Activated CD8-positive, alpha-beta memory T cell treated with anti-CD3 and anti-CD28 coated beads for 4 hours (primary cell): ENCODE results near the gene FOXP1.

Experiments used
- DNase-seq, 2 donors: peaks; one replicate each; pipeline ENCODE4 v3.0.0-alpha.2; 2020; ENCODE audit warnings: low read depth in 2 of 2

The FOXP1 gene

DNA sequence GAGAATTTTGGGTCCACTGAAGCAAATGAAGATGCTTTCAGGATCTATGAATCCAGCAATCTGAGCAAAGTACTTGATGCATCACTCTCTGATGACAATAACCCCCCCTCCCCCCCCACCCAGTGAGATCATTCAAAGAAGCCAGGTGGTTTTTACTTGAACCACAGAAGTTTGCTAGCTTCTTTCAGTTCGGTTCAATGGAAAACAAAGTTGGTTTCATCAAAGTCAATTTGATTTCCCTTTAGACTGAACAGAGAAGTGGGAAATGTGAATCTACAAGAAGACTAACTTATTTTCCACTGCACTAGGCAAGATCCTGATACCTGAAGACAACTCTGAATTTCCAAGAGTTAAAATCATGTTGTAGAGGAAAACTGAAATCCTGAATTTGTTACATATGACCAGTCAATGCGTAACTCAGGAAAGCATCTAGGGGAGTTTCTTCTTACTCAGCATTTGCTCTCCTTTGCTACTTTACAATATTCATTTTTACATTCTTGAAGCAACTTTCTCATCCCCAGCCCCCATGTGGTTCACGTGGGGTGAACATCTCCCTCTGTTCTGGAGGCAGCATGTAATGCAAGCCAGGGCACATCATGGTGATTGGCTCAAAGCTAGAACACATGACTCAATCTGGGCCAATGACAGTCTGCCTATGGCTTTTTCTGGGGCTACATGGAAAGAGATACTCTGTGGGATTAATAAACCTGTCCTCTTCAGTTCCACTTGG, 572.6 kb downstream of the FOXP1 start:
- DNase-seq: peak in 1 of 2 donors; percentile 52

DNA sequence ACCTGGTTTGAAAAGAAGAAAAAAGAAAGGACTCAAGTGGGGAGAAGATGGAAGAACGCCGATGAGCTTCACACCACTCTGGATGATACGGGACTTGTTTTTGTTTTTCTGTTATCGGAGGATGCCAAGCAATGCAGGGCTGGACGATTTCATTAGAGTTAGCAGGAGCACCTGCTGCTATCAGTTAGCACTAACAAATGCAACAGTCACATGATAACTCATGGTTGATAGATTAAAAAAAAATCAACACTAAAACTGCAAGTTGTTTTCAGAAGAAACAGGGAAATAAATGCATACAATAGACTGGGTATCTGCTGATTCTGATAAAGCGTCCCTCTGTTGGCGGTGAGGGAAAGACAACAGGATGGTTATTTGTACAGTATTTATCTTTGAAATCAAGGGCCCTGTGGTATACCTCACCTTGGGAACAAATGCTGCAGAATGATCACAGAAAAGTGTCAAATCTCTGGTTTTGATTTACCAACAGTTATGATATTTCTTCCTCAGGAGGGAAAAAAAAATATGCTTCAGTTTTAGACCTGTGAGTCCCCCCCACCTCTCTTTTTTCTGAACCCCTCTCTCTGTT, 575.1 kb downstream of the FOXP1 start:
- DNase-seq: no peak

DNA sequence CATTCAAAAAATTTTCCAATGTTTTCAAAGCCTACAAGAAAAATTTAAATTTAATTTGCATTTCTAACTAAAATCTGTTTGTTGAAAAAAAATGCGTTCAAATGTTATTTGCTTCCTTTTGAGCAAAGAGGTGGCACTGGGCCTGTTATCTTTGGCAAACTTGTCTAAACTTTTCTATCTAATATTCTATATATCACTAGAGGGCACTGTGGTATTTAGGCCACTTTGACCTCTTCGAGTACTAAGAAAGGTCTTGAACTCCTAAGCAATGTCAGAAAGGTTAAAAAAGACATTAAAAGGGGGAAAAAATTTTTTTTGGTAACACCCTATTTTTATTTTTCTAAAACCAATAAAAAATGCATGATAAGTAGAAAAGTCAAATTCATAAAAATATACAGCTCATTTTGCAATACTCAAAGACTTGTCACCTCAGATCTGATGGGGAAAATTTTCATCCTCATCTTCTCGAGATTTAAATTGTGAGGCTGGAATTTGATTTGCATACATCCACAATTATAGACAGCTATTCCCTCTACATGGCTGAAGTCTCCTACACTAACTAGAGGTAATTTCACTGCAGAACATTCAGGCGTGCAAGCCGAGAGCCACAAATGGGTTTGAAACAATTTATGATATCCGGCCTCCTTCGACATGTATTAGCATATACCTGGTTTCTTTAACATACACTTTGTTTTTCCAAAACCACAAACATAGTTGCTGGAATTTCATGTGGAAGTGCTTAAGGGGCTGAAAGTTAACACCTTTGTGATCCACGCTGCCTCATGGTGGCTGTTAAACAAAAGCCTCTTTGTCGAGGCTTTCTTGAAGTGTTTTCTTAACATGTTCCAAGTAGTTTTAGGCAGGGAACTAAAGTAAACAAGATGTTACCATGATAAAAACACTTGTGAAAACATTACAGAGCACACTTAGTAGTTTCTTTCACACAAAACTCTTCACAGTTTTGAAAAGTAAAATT, 576.4 kb downstream of the FOXP1 start:
- DNase-seq: no peak

DNA sequence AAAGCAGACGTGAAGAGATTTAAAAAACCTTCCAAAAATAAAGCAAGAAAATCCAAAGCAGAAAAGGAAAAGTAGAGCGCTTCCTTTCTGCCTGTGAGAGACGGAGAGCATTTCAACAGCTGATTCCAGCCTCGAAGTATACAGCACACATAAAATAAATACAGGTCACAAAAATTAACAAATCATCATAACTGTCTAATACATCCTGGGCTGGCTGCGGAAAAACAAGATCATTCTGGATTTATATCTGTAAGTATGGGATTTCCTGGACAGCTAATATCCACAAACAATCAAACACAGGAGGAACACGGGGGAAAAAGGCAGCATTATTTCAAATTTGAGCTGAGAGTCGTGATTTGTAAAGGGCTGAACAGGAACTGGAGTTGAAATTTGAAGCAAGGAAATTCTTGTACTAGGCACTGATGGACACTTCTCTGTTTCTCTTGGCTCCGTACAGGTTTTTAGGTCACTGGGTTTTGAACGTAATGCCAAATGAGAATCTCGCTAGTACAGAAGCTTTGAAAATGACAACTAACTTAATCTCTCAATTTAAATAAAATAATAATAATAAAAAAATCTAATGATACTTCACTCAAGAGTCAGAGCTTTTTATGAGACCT, 577.7 kb downstream of the FOXP1 start:
- no peak for DNase-seq

DNA sequence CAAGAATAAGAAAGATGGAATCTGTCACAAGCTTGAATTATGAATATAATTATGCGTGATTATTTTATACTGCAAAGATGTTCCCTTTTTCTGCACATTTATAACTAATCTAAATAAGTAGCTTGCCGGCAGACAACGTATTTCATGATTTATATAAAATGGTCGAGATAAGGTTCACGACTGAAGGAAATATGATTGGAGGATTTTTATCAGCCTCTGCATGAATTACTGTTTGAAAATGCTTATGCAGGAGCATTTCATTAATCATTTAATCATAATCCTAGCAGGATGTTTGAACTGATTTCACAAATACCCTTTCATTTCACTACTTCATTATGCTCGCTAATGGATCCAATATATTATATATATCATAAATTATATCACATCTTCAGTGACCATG, 580.0 kb downstream of the FOXP1 start:
- DNase-seq: no peak

DNA sequence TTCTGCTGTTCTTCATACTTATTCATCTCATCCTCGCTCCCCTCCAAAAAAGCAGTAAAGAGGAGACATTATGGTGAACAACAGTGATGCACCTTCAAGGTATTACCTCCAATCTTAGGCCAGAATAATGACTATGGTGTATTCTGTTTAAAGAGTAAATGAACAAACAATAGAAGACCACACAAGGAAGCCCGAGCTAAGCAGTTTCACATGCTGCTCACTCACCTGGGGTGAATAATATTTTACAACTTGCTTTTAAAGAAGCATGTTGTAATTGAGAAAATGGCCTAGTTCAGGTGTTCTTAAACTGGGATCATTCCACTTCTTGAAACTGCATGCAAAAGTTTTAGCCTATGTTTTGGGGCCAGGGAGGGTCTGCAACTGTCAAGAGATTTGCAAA, 581.2 kb downstream of the FOXP1 start:
- DNase-seq: no peak

DNA sequence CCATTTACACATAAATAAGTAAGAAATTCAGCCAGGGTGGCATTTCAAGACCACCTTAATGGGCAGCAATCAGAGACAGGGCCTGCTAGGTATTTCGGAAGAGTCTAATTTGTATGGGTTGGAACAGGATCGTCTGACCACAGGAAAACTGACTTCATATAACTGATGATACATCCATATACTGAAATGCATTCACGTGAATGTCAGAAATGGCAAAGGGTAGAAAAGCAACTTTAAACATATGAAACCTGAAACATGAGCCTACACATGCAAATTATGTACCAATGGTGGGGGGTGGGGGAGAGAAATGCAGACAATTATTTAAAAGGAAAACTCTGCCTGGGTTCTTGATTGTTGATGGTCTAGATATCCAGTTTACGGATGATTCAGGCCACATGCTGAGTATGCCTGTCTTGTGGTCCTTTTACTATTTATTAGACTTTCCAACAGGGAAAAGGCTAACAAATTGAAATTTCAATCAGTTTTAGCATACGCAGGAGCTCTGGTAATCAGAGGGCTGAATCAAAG, 582.2 kb downstream of the FOXP1 start:
- no peak for DNase-seq

DNA sequence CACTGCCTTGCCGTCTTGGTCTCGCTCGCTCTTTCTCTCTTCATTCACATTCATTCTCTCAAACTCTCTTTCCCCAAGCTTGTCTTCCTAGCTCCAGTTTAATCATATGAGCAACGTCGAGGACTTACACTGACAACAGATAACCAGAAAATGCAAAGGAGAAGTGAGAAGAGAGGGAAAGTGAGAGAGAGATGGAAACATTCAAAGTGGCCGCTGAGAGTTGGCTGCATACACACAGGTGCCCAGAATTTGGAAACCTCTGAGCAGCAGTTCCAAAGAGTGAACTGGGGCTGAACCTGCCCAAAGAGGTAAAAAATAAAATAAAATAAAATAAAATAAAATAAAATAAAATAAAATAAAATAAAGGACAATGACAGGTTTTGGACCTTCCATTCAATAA, 583.0 kb downstream of the FOXP1 start:
- DNase-seq: no peak

DNA sequence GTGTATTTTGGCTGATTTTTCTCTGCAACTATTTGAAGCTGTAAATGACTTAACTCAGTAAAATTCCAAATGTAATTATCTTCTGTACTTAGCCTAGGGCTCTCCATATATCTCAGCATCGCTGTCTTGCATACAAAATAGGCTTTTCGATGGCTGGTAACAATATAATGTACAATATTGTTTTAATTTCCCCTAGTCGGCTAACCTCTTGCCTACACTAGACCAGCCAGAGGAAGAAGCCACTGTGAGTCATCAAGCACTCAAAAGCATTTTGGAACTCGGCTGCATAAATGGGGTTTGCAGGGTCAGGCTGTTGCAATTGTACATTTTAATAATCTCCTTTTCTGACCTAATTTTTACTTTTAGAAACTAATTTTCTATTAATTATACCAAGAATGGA, 583.8 kb downstream of the FOXP1 start:
- no peak for DNase-seq

DNA sequence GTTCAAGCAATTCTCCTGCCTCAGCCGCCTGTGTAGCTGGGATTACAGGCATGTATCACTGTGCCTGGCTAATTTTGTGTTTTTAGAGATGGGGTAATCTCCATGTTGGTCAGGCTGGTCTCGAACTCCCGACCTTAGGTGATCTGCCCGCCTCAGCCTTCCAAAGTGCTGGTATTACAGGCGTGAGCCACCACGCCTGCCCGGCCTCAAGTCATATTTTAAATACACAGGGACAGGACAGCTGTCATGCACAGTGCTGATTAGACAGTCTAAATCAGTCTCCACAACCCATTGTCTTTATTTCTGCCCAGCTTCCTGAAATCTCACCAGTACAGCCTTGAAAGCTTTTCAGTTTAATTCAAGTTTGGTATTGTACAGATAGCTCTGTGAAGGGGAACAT, 587.4 kb downstream of the FOXP1 start:
- DNase-seq: no peak

DNA sequence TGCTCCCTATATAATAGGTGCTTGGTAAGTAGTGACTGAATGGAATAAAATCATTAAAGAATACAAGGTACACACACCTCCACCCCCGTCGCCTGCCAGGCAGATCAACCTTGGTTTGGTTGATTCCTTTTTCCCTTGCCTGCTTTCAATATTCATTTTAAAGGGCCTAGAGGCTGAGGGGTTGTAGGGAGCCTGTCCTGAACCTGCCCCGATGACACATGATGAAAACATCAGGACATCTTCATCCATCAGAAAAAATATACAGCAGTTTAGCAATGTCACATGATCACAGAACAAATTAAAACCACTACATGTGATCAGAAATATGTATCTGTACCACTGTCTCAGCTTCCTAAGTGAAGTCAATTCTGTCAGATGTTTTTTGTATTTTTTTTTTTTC, 588.9 kb downstream of the FOXP1 start:
- DNase-seq: no peak

DNA sequence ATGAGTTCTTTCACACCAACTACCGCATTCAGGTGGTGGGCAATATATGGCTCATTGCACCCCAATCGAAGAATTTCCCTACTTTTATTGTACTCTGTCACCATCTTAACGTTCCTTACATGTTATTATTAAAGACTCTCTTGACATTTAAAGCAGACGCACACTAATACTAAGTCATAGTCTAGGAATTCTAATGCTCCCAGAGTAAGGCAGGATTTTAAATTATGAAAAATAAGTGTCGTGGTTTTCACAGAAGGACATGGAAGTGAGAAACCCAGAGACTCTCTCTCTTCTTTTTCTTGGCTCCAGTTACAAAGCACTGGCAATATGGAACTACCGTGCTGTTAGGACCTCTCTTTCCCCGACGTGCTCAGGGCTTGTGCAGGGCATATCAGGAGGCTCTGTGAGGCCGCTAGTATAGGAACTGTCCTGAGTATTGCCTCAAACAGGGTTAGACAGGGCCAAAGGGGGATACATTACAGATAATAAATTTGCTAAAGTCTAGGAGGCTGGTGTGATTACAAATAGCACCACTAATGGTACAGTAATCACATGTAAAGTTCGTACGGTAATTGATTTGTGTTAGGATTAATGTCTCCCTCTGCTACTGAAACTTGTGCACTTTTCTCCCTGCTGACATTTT, 590.8 kb downstream of the FOXP1 start:
- DNase-seq: no peak

DNA sequence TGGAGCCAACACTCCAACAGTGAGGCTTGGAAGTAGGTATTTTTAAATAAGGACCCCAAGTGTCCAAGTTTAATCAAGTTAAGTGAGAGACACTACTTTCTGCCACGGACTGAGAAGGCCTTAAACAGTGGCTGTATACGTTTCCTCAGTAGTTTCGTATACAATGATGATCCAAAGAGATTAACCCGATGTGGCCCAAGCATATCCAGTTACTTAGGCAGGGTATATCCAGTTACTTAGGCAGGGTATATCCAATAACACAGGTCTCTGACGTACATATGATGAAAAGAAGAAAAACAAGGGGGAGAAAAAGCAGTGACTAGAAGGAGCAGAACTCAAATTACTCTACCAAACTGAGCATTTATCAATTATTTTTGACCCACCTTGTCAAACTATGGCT, 591.4 kb downstream of the FOXP1 start:
- no peak for DNase-seq

DNA sequence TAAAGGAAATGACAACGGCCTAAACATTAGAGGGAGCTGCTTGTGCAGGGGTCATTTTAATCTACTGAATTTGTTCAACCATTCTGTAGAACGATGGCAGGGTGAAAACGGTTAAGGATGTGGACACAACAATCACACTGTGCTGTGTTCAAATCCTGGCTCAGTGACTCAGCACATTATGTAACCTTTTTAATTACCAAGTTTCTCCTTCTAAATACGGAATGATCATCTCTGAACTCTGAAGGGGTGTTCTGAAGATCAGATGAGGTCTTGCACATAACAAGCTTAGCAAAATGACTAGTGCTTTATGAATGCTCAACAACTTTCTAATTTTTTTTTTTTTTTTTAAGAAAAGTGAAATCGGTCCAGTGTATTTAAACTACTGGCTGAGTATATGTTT, 592.8 kb downstream of the FOXP1 start:
- no peak for DNase-seq

DNA sequence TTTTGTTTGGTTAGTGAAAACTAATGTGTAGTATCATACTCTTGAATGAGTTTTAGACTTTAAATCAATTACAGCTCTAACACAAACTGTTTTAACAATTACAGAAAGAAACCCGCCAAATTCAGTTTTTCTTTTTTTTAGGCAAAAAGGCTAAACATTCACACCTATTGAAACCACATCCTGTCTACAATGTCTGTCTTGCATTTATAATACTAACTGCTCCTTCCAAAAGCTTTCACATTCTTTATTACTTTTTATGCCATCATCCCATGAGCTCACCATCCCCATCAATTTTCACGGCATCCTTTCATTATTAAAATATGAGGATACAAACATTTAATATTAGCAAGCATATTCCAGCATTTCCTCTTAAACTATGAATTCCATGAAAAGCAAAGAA, 593.3 kb downstream of the FOXP1 start:
- DNase-seq: no peak

DNA sequence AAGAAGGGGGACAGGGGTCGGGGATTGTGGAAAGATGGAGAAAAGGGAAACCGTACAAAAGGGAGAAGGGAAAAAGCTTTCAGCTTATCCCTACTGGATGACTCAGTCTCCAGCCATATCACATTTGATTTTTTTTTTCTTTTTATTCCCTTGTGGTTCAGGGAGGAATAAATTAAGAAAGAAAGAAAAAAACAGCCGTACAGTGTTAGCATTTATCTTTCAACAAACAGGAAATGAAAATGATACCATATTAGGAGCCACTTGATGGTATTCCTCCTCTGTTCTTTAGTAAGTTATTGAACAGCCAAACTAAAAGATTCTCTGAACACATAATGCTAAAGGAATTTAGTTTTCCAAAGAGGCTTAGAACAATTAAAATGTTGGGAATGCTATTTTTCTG, 594.4 kb downstream of the FOXP1 start:
- no peak for DNase-seq

DNA sequence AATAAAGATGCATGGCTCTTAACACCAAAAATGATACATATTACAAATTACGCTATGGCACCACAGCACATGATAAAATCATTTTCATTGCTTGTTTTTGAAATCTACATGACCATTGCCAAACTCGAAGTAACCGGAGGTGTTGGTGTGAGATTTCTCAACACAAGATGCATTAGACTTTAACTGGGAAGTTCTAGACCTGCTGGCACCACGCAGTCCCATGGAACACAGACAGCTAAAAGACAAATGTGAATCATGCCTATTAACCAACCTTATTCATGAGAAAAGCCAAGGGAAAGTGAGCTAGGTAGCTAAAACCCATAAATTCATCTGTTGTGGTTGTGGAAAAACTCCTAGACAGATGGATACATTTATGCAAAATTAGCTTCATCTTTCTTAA, 595.4 kb downstream of the FOXP1 start:
- no peak for DNase-seq

DNA sequence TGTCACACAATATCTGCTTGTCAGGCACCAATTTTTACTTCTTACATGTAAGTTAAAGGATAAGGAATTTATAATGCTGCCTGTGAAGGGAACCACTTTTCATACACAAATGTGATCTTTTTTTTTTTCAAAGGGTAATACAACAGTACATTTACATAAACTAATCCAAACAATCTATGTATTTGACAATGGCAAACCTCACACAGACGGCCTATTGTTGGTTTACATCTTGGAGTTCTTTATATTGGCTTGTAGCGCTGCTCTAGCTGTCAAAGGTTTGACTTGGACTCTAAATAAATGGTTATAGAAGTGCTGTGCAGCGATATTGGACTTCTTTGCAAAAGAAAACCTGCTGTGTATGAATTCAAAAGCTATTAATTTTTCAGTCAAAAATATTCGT, 598.0 kb downstream of the FOXP1 start:
- no peak for DNase-seq

DNA sequence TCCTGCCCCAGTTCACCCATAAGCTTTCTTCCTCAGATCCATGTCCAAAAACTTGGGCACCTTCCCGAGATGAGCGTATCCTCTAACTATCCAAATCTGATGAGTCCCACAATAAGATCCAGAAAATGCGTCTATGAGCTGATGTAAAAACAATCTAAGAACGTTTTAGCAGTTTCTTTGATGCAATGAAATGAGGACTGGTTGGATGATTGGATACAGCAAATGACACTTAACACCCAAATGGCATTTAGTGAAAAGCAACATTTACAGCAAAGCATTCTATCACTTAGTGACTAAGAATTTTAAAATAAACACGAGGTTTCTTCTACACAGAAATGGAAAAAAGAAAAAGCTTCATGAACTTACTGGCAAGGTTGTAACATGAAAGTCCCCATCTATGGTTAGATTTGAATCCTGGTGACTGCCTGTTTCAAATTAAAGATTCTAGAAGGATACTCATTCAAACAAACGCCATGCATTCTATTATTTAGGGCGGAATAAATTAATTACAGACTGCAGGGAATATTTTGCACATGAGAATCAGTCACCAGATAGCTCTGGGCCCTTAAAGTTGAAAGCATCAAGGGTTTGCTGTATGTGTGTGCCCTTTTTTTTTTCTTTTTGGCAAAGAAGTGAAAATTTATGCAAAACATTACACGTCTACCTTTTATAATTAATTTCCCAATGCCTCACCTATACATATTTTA, 598.6 kb downstream of the FOXP1 start:
- no peak for DNase-seq

DNA sequence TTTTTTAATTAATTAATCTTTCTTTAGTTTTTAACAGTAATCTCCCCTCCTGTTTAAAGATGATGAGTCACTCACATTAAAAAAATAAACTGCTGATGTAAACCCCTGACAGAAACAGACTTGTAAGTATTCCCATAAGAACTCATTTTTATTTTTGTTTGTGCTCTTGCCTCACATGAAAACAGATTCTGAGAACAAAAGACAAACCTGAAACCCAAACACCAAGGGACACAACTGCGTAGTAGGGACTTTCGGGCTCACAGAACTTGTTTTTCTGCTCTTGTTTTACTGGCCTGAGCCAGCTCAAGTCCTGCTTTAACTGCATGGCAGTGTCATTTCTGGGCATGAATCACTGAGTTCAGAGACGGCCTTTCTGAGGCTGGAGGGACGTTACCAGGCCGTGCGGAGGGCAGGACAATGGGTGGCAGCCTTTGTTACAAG, 600.8 kb downstream of the FOXP1 start:
- no peak for DNase-seq

DNA sequence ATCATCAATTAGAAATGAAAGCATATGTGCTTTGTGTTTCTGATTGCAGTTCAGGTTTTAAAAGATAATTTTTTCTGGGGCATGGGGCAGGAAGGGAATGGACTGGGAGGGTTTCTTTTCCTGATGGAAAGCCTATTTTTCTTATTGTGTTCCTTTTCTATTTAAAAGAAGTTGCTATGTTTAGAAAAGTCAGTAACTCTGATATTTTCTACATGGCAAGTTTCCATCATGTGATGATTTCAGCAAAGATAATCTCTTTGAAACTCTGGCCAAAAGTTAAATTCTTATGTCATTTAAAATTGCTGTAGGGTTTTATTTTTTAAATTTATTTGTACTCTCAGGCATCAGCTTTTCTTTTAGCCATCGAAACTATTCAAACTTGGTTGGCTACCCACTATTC, 601.2 kb downstream of the FOXP1 start:
- DNase-seq: no peak
